GM23248 (cell line): Measurements from ENCODE around the gene ARSD.

Source experiments
- EZH2 ChIP-seq: fragments of 200-600 bp; sonication (generic); IDR thresholded peaks from 2 replicates; pipeline ENCODE4 v1.6.1; 2018; ENCODE audit warnings: antibody characterized with exemption, mild to moderate bottlenecking; ENCODE audit not compliant: insufficient read depth, poor library complexity, severe bottlenecking
- EZH2phosphoT487 ChIP-seq: fragments of 200-600 bp; sonication (generic); IDR thresholded peaks from 2 replicates; pipeline ENCODE4 v1.6.1; 2018; ENCODE audit warnings: antibody characterized with exemption, moderate library complexity, mild to moderate bottlenecking, low read depth; ENCODE audit not compliant: insufficient read depth

DNA sequence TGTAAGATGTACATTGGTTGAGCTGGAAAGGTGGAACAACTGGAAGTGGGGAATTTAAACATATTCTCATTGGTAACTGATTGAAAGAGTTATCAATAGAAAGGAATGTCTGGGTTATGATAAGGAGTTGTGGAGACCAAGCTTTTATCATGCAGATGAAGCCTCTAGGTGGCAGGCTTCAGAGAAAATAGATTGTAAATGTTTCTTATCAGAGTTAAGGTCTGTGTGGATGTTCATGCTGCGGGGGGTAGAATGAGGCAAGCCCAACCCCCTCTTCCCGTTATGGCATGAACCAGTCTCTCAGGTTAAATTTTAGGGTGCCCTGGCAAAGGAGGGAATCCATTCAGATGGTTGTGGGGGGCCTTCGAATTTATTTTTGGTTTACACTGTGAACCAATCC lies 16.0 kb downstream of the ARSD start:
- TF ChIP-seq EZH2phosphoT487 (no peak), EZH2 (no peak)
